ENCODE data around the gene TMEM150B.

TMEM150B gene

GRCh38 chr19:55324662-55325061 lies 479 bp downstream of the TMEM150B start:
- no peaks in the 10 kb centered on the region for H3K9me2 ChIP-seq (replicated peaks; ENCODE audit: control insufficient read depth, low read length)
- no peaks in the 10 kb centered on the region for H4K20me1 ChIP-seq (ENCODE audit: control insufficient read depth, insufficient read depth, low read depth, low read length)
- no peak overlapping the region for H3K27ac ChIP-seq (ENCODE audit: low read depth, low read length)
- H3K79me2 ChIP-seq (ENCODE audit: control insufficient read depth, low read length): no peaks in the 10 kb centered on the region
- H3K4me2 ChIP-seq (ENCODE audit: low read length): no peak overlapping the region
- H3K27me3 ChIP-seq (ENCODE audit: control insufficient read depth, low read length): peaks cover 16% of the 10 kb centered on the region; the same call in 1 of the 2 replicates
- H3K4me1 ChIP-seq (ENCODE audit: control insufficient read depth, low read length): no peaks in the 10 kb centered on the region
- no peak overlapping the region for H3K4me3 ChIP-seq (ENCODE audit: low read length)
- H3F3A ChIP-seq (ENCODE audit: control insufficient read depth, insufficient read depth): no peaks in the 10 kb centered on the region
- H3K36me3 ChIP-seq (ENCODE audit: control insufficient read depth, low read length): no peaks in the 10 kb centered on the region
- no peaks in the 10 kb centered on the region for H3K9me3 ChIP-seq (ENCODE audit: control insufficient read depth, insufficient read depth, low read length)
- TF ChIP-seq EZH2phosphoT487 (IDR thresholded peaks at IDR 0.05; ENCODE audit: borderline replicate concordance, low read length): no peak
- no peak for TF ChIP-seq CTCF (IDR thresholded peaks at IDR 0.05; ENCODE audit: low read depth, low read length, poor library complexity, severe bottlenecking)

GRCh38 chr19:55322204-55322885 lies 2.8 kb downstream of the TMEM150B start:
- Histone ChIP-seq H3K4me1 (ENCODE audit: control insufficient read depth, low read length) (no peaks in the 10 kb centered on the region), H3K79me2 (ENCODE audit: control insufficient read depth, low read length) (no peaks in the 10 kb centered on the region)
- TF ChIP-seq CTCF (IDR thresholded peaks at IDR 0.05; ENCODE audit: low read depth, low read length, poor library complexity, severe bottlenecking) (no peak), EZH2phosphoT487 (IDR thresholded peaks at IDR 0.05; ENCODE audit: borderline replicate concordance, low read length) (no peak)

GRCh38 chr19:55321466-55322137 lies 3.5 kb downstream of the TMEM150B start:
- H3K36me3 ChIP-seq (ENCODE audit: control insufficient read depth, low read length): no peaks in the 10 kb centered on the region
- H3K4me1 ChIP-seq (ENCODE audit: control insufficient read depth, low read length): no peaks in the 10 kb centered on the region
- no peaks in the 10 kb centered on the region for H3K9me2 ChIP-seq (replicated peaks; ENCODE audit: control insufficient read depth, low read length)
- no peak overlapping the region for H3K4me2 ChIP-seq (ENCODE audit: low read length)
- H3K9me3 ChIP-seq (ENCODE audit: control insufficient read depth, insufficient read depth, low read length): no peaks in the 10 kb centered on the region
- H3F3A ChIP-seq (ENCODE audit: control insufficient read depth, insufficient read depth): no peaks in the 10 kb centered on the region
- H3K79me2 ChIP-seq (ENCODE audit: control insufficient read depth, low read length): no peaks in the 10 kb centered on the region
- H3K4me3 ChIP-seq (ENCODE audit: low read length): no peak overlapping the region
- H3K27ac ChIP-seq (ENCODE audit: low read depth, low read length): no peak overlapping the region
- no peak for TF ChIP-seq EZH2phosphoT487 (IDR thresholded peaks at IDR 0.05; ENCODE audit: borderline replicate concordance, low read length)
- no peaks in the 10 kb centered on the region for H4K20me1 ChIP-seq (ENCODE audit: control insufficient read depth, insufficient read depth, low read depth, low read length)
- H3K27me3 ChIP-seq (ENCODE audit: control insufficient read depth, low read length): peaks cover 16% of the 10 kb centered on the region; the same call in 1 of the 2 replicates

More at GRCh38 chr19:55322204-55322885, 2.8 kb downstream of the TMEM150B start:
- Histone ChIP-seq H3K36me3 (ENCODE audit: control insufficient read depth, low read length) (no peaks in the 10 kb centered on the region), H3K9me3 (ENCODE audit: control insufficient read depth, insufficient read depth, low read length) (no peaks in the 10 kb centered on the region), H4K20me1 (ENCODE audit: control insufficient read depth, insufficient read depth, low read depth, low read length) (no peaks in the 10 kb centered on the region), H3K9me2 (replicated peaks; ENCODE audit: control insufficient read depth, low read length) (no peaks in the 10 kb centered on the region), H3F3A (ENCODE audit: control insufficient read depth, insufficient read depth) (no peaks in the 10 kb centered on the region), H3K27me3 (ENCODE audit: control insufficient read depth, low read length) (peaks cover 16% of the 10 kb centered on the region; the same call in 1 of the 2 replicates), H3K27ac (ENCODE audit: low read depth, low read length) (no peak overlapping the region), H3K4me3 (ENCODE audit: low read length) (no peak overlapping the region), H3K4me2 (ENCODE audit: low read length) (no peak overlapping the region)

Data from DOHH2 (cell line).